ENCODE data around the gene ZNF223. TPM values are rescaled to one million over a fixed set of nuclear protein-coding genes. Genes with fewer than 3 reads are reported as not detected.
A peak's percentile ranks its signal among the peaks of the same experiment; 100 is the strongest.

ZNF223 gene
- total and polyA plus RNA-seq, 10 donors, result 2.7 to 9.9 (median 5.8) TPM

DNA sequence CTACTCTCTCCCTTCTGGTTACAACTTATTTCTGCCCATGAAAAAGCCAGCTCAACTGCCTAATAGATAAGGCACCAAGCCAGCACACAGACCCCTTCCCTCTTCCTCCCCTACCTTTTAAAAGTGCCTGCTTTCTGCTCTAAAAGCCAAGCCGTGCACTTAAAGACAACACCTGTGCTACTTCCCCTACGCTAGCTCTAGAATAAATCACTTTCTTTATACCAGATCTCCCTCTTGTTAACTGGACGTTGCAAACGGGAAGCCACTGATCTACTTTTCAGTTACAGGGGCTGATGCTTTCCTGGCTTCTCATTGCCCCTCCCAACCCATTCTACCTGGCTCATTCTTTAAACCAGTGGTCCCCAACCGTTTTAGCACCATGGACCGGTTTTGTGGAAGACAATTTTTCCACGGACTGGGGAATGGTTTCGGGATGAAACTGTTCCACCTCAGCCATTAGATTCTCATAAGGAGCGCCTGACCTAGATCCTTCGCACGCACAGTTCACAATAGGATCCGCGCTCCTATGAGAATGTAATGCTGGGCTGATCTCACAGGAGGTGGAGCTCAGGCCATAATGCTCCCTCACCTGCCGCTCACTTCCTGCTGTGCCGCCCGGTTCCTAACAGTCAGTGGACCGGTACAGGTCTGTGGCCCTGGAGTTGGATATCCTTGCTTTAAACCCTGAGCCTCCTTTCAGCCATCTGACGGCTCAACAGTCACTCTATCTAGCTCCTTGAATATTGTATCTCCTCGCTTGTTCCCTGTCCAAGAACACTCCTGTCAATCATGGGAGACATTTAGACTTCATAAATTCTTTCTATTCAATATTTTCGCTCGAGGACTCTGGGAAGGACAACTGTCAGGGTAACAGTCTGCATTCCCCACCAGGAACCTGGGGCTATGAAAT, 841 bp upstream of the ZNF223 start:
- peaks cover 0 to 8% (median 0%) of the 10 kb centered on the region in 7 donors for H3K27me3 ChIP-seq (replicated peaks in 1 of 7)
- WGBS, 5 donors, result 8 to 20% (median 15%) methylated on average over 21 of the region's 21 CpGs
- no peak for DNase-seq
- TF ChIP-seq POLR2A (IDR thresholded peaks at IDR 0.05) (no peak), POLR2AphosphoS5 (IDR thresholded peaks at IDR 0.05) (no peak)
- TF ChIP-seq, protein P1, sequence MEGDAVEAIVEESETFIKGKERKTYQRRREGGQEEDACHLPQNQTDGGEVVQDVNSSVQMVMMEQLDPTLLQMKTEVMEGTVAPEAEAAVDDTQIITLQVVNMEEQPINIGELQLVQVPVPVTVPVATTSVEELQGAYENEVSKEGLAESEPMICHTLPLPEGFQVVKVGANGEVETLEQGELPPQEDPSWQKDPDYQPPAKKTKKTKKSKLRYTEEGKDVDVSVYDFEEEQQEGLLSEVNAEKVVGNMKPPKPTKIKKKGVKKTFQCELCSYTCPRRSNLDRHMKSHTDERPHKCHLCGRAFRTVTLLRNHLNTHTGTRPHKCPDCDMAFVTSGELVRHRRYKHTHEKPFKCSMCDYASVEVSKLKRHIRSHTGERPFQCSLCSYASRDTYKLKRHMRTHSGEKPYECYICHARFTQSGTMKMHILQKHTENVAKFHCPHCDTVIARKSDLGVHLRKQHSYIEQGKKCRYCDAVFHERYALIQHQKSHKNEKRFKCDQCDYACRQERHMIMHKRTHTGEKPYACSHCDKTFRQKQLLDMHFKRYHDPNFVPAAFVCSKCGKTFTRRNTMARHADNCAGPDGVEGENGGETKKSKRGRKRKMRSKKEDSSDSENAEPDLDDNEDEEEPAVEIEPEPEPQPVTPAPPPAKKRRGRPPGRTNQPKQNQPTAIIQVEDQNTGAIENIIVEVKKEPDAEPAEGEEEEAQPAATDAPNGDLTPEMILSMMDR (IDR thresholded peaks at IDR 0.05 in 8 of 11, conservative IDR thresholded peaks at IDR 0.05 in 3 of 11), result no peak
- H3K27ac ChIP-seq, result peak overlapping the region; percentile 14 to 82 (median 66)
- intact Hi-C loops (cut with DNase I; ENCODE audit: low total_unique reads), result no loop called here
- peak overlapping the region; percentile 52 to 82 (median 66) for H3K4me3 ChIP-seq
- H3K36me3 ChIP-seq, result peaks cover 0 to 16% (median 10%) of the 10 kb centered on the region in 6 donors
- peaks cover 0 to 32% (median 13%) of the 10 kb centered on the region in 8 donors for H3K9me3 ChIP-seq
- peaks cover 7 to 26% (median 17%) of the 10 kb centered on the region in 6 donors for H3K4me1 ChIP-seq

DNA sequence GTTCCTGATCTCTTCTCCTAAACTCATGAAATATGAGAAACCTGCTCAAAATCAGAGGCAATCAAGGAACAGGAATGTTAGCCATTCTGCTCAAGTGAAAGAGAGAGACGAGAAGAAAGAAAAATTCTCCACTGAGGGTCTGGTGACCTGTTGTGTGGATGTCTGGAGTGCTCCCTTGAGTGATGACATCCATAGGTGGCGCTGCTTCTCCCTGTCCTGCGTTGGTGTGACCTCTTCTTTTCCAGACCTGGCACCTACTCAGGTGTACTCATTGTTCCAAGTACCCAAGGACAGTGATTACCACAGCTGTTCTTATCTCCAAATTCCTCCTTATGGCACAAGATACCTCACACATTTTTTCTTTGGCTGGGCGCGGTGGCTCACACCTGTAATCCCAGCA, 4.0 kb downstream of the ZNF223 start:
- H3K9me3 ChIP-seq, result peaks cover 0 to 60% (median 24%) of the 10 kb centered on the region in 8 donors
- WGBS, 5 donors, result 90 to 97% (median 95%) methylated on average over 5 of the region's 5 CpGs
- no peaks in the 10 kb centered on the region for H3K27me3 ChIP-seq (replicated peaks in 1 of 7)
- no peak for DNase-seq
- intact Hi-C loops (cut with DNase I; ENCODE audit: low total_unique reads), result no loop called here
- peaks cover 7 to 22% (median 15%) of the 10 kb centered on the region in 6 donors for H3K4me1 ChIP-seq
- H3K36me3 ChIP-seq, result peaks cover 0 to 62% (median 33%) of the 10 kb centered on the region in 6 donors
- no peak for TF ChIP-seq POLR2AphosphoS5 (IDR thresholded peaks at IDR 0.05)
- TF ChIP-seq POLR2A (IDR thresholded peaks at IDR 0.05), result no peak
- TF ChIP-seq, protein P1 (IDR thresholded peaks at IDR 0.05 in 8 of 11, conservative IDR thresholded peaks at IDR 0.05 in 3 of 11), result no peak
- H3K4me3 ChIP-seq, result no peak overlapping the region
- H3K27ac ChIP-seq, result no peak overlapping the region

DNA sequence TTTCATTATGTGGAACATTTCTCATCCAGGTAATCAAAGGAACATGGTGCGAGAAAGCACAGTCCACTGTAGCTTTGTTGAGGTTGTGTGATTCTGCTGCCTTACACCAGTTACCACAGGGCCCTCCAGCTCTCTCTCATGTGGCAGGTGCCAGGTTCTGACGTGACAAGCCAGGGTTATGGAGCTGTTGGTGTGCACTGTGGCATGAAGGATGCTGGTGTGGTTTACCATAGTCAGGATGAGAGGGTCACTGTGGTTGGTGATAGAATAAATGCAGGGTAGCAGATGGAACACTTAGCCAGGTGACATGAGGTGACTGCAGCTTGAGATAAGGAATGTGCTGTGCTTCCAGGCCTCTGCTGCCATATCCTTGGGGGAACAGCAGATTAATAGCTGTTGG, 7.4 kb downstream of the ZNF223 start:
- intact Hi-C loops (cut with DNase I; ENCODE audit: low total_unique reads), result no loop called here
- peaks cover 0 to 90% (median 44%) of the 10 kb centered on the region in 8 donors for H3K9me3 ChIP-seq
- DNase-seq, result no peak
- H3K27me3 ChIP-seq (replicated peaks in 1 of 7), result no peaks in the 10 kb centered on the region
- H3K4me1 ChIP-seq, result no peaks in the 10 kb centered on the region
- H3K27ac ChIP-seq, result no peak overlapping the region
- 68 to 88% (median 83%) methylated on average over 2 of the region's 2 CpGs for WGBS, 5 donors
- no peak overlapping the region for H3K4me3 ChIP-seq
- peaks cover 0 to 95% (median 65%) of the 10 kb centered on the region in 6 donors for H3K36me3 ChIP-seq
- no peak for TF ChIP-seq POLR2AphosphoS5 (IDR thresholded peaks at IDR 0.05)
- TF ChIP-seq POLR2A (IDR thresholded peaks at IDR 0.05), result no peak
- TF ChIP-seq, protein P1 (IDR thresholded peaks at IDR 0.05 in 8 of 11, conservative IDR thresholded peaks at IDR 0.05 in 3 of 11), result no peak

DNA sequence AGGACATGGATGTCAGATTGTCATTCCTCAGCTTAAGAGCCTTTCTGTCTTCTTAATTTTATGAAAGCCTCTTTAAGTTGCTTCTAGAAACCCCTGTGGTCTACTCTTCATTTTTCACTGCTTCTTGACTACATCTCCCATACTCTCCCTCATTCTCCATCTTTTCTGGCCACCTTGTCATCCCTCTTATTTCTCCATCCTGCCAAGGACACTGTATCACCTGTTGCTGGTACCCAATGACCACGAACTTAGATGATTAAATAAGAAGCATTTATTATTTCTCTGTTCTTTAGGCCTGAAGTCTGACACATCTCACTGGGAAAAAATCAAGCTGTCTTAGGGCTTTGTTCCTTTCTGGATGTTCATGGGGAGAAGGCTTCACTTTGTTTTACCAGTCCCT, 9.2 kb downstream of the ZNF223 start:
- peaks cover 3 to 91% (median 50%) of the 10 kb centered on the region in 8 donors for H3K9me3 ChIP-seq
- H3K4me1 ChIP-seq, result no peaks in the 10 kb centered on the region
- TF ChIP-seq POLR2AphosphoS5 (IDR thresholded peaks at IDR 0.05) (no peak), POLR2A (IDR thresholded peaks at IDR 0.05) (no peak)
- TF ChIP-seq, protein P1 (IDR thresholded peaks at IDR 0.05 in 8 of 11, conservative IDR thresholded peaks at IDR 0.05 in 3 of 11), result no peak
- no peak overlapping the region for H3K27ac ChIP-seq
- no peaks in the 10 kb centered on the region for H3K27me3 ChIP-seq (replicated peaks in 1 of 7)
- intact Hi-C loops (cut with DNase I; ENCODE audit: low total_unique reads), result no loop called here
- no peak for DNase-seq
- WGBS, 5 donors, result 81 to 91% (median 87%) methylated on average over 1 of the region's 1 CpG
- H3K4me3 ChIP-seq, result no peak overlapping the region
- H3K36me3 ChIP-seq, result peaks cover 5 to 99% (median 70%) of the 10 kb centered on the region in 6 donors

Data from spleen (tissue), 11 donors.